ENCODE data around the gene KCNC3. TPM values are rescaled to one million over a fixed set of nuclear protein-coding genes. Genes with fewer than 3 reads are reported as not detected.

Gene KCNC3
- total RNA-seq, 2 experiments from 2014 or later: 9.1 to 9.7 TPM

- Mint-ChIP-seq H3K4me3 (peak within 1 kb of the TSS; percentile 73), H3K4me1 (peaks cover 76% of the 10 kb centered on the region), H3K9me3 (ENCODE audit: low read depth) (no peaks in the 10 kb centered on the region), H3K36me3 (ENCODE audit: low read depth) (peaks cover 17% of the 10 kb centered on the region), H3K27ac (peak within 1 kb of the TSS; percentile 96), H3K27me3 (no peaks in the 10 kb centered on the region)
- ChIA-PET POLR2A (no interaction called here), CTCF (interaction anchor here (0.7 to 2.5 kb wide), 4 partner anchors 8 to 95 kb away, joined by 3 to 11 read pairs (median 6); partner anchors contain the start of gene NR1H2)
- intact Hi-C loops (cut with DNase I, micrococcal nuclease): loop anchor here in 1 of 2 experiments (10.0 kb wide), 1 partner anchor 429 kb away; the partner anchor contains the start of gene ACP4
- DNase-seq (peak; percentile 52), ATAC-seq (no peak)
These were observed 36.5 kb upstream of the KCNC3 start, which contains the start of gene NAPSA for GRCh38 chr19:50365434-50366306. Gene NAPSA, minus strand, starts transcription at chr19:50365639. Its CDS starts 18 bp downstream, at chr19:50365621.

GRCh38 chr19:50362656-50363424 is 33.7 kb upstream of the KCNC3 start:
- CTCF ChIA-PET: interaction anchor here (0.7 to 2.5 kb wide), 7 partner anchors 8 to 317 kb away, joined by 3 to 11 read pairs (median 3); partner anchors contain the start of gene NR1H2
- H3K4me1 Mint-ChIP-seq: peaks cover 81% of the 10 kb centered on the region
- peak overlapping the region; percentile 58 for H3K4me3 Mint-ChIP-seq
- H3K27ac Mint-ChIP-seq: peak overlapping the region; percentile 99
- H3K27me3 Mint-ChIP-seq: no peaks in the 10 kb centered on the region
- DNase-seq (peak; percentile 76), ATAC-seq (peak; percentile 50)
- POLR2A ChIA-PET: interaction anchor here (0.7 to 0.8 kb wide), 2 partner anchors 13 to 134 kb away, joined by 4 to 5 read pairs; partner anchors contain the start of gene NR1H2
- peaks cover 4% of the 10 kb centered on the region for H3K9me3 Mint-ChIP-seq (ENCODE audit: low read depth)
- peaks cover 39% of the 10 kb centered on the region for H3K36me3 Mint-ChIP-seq (ENCODE audit: low read depth)
- intact Hi-C loops (cut with DNase I, micrococcal nuclease): loop anchor here (1.0 to 10.0 kb wide), 6 partner anchors 13 to 1079 kb away; partner anchors contain the start of genes ACP4 (in 1 of the 2) and NR1H2 (in 1 of the 2)

GRCh38 chr19:50362030-50362412 is 32.8 kb upstream of the KCNC3 start:
- Mint-ChIP-seq H3K4me3 (peak overlapping the region; percentile 58), H3K27me3 (no peaks in the 10 kb centered on the region)
- intact Hi-C loops (cut with DNase I, micrococcal nuclease): loop anchor here (5.0 to 10.0 kb wide), 3 partner anchors 295 to 1080 kb away; partner anchors contain the start of gene ACP4 (in 1 of the 2)

GRCh38 chr19:50361290-50362029 is 32.3 kb upstream of the KCNC3 start:
- peaks cover 39% of the 10 kb centered on the region for H3K36me3 Mint-ChIP-seq (ENCODE audit: low read depth)
- ATAC-seq: no peak

More at GRCh38 chr19:50362030-50362412, 32.8 kb upstream of the KCNC3 start:
- CTCF ChIA-PET: interaction anchor here (0.6 to 2.2 kb wide), 8 partner anchors 9 to 753 kb away, joined by 3 to 7 read pairs (median 3); no protein-coding TSS in a partner anchor
- Mint-ChIP-seq H3K27ac (peak overlapping the region; percentile 99), H3K9me3 (ENCODE audit: low read depth) (peaks cover 4% of the 10 kb centered on the region), H3K36me3 (ENCODE audit: low read depth) (peaks cover 39% of the 10 kb centered on the region), H3K4me1 (peaks cover 79% of the 10 kb centered on the region)
- DNase-seq (peak; percentile 58), ATAC-seq (no peak)
- POLR2A ChIA-PET: interaction anchor here (0.8 kb wide), 1 partner anchor 14 kb away, joined by 5 read pairs; the partner anchor contains the start of gene NR1H2

GRCh38 chr19:50359328-50359818 is 30.2 kb upstream of the KCNC3 start:
- no peak for ATAC-seq
- Mint-ChIP-seq H3K27me3 (peaks cover 3% of the 10 kb centered on the region), H3K4me3 (peak overlapping the region; percentile 82), H3K9me3 (ENCODE audit: low read depth) (peaks cover 4% of the 10 kb centered on the region), H3K4me1 (peaks cover 63% of the 10 kb centered on the region), H3K36me3 (ENCODE audit: low read depth) (peaks cover 39% of the 10 kb centered on the region), H3K27ac (peak overlapping the region; percentile 99)
- DNase-seq: no peak
- ChIA-PET CTCF (interaction anchor here (0.5 kb wide), 1 partner anchor 10 kb away, joined by 3 read pairs; no protein-coding TSS in a partner anchor), POLR2A (no interaction called here)
- intact Hi-C loops (cut with DNase I, micrococcal nuclease): loop anchor here in 1 of 2 experiments (5.0 kb wide), 2 partner anchors 423 to 443 kb away; no protein-coding TSS in a partner anchor

More at GRCh38 chr19:50361290-50362029, 32.3 kb upstream of the KCNC3 start:
- Mint-ChIP-seq H3K4me3 (peak overlapping the region; percentile 58), H3K9me3 (ENCODE audit: low read depth) (peaks cover 4% of the 10 kb centered on the region), H3K4me1 (peaks cover 81% of the 10 kb centered on the region), H3K27me3 (no peaks in the 10 kb centered on the region), H3K27ac (peak overlapping the region; percentile 99)
- peak; percentile 76 for DNase-seq
- intact Hi-C loops (cut with DNase I, micrococcal nuclease): loop anchor here (5.0 to 10.0 kb wide), 3 partner anchors 296 to 1081 kb away; partner anchors contain the start of gene ACP4 (in 1 of the 2)
- ChIA-PET CTCF (interaction anchor here (0.6 to 2.2 kb wide), 6 partner anchors 9 to 753 kb away, joined by 3 to 7 read pairs (median 3); no protein-coding TSS in a partner anchor), POLR2A (no interaction called here)

GRCh38 chr19:50358483-50359327 is 29.5 kb upstream of the KCNC3 start:
- peaks cover 3% of the 10 kb centered on the region for H3K27me3 Mint-ChIP-seq
- intact Hi-C loops (cut with DNase I, micrococcal nuclease): loop anchor here in 1 of 2 experiments (5.0 kb wide), 2 partner anchors 424 to 444 kb away; no protein-coding TSS in a partner anchor
- peaks cover 4% of the 10 kb centered on the region for H3K9me3 Mint-ChIP-seq (ENCODE audit: low read depth)
- peak; percentile 87 for DNase-seq
- H3K4me1 Mint-ChIP-seq: peaks cover 58% of the 10 kb centered on the region
- H3K4me3 Mint-ChIP-seq: peak overlapping the region; percentile 82
- CTCF ChIA-PET: interaction anchor here (0.6 to 2.1 kb wide), 7 partner anchors 12 to 197 kb away, joined by 3 to 22 read pairs (median 10); partner anchors contain the start of genes JOSD2, NR1H2 and POLD1
- peaks cover 39% of the 10 kb centered on the region for H3K36me3 Mint-ChIP-seq (ENCODE audit: low read depth)
- ATAC-seq: peak; percentile 7
- POLR2A ChIA-PET: no interaction called here
- H3K27ac Mint-ChIP-seq: peak overlapping the region; percentile 99

- POLR2A ChIA-PET: interaction anchor here (1.0 to 1.4 kb wide), 2 partner anchors 10 to 27 kb away, joined by 3 to 4 read pairs; no protein-coding TSS in a partner anchor
- H3K4me1 Mint-ChIP-seq: peaks cover 47% of the 10 kb centered on the region
- peak overlapping the region; percentile 82 for H3K4me3 Mint-ChIP-seq
These were observed 28.3 kb upstream of the KCNC3 start for GRCh38 chr19:50357178-50358100.

GRCh38 chr19:50356691-50357177 is 27.6 kb upstream of the KCNC3 start:
- intact Hi-C loops (cut with DNase I, micrococcal nuclease): loop anchor here (1.0 to 5.0 kb wide), 12 partner anchors 12 to 446 kb away; partner anchors contain the start of genes EMC10 (in 1 of the 2), GARIN5A (in 1 of the 2), JOSD2 (in 1 of the 2) and NR1H2 (in 1 of the 2)
- ChIA-PET CTCF (interaction anchor here (0.5 to 2.1 kb wide), 21 partner anchors 10 to 393 kb away, joined by 3 to 22 read pairs (median 4); partner anchors contain the start of genes JOSD2, KCNC3, NR1H2 and POLD1), POLR2A (interaction anchor here (0.6 to 1.4 kb wide), 4 partner anchors 9 to 122 kb away, joined by 3 to 4 read pairs (median 4); no protein-coding TSS in a partner anchor)
- peak overlapping the region; percentile 82 for H3K4me3 Mint-ChIP-seq
- no peak for ATAC-seq
- peak overlapping the region; percentile 99 for H3K27ac Mint-ChIP-seq
- DNase-seq: no peak
- H3K36me3 Mint-ChIP-seq (ENCODE audit: low read depth): peaks cover 33% of the 10 kb centered on the region
- peaks cover 40% of the 10 kb centered on the region for H3K4me1 Mint-ChIP-seq
- peaks cover 4% of the 10 kb centered on the region for H3K9me3 Mint-ChIP-seq (ENCODE audit: low read depth)
- peaks cover 3% of the 10 kb centered on the region for H3K27me3 Mint-ChIP-seq

More at GRCh38 chr19:50357178-50358100, 28.3 kb upstream of the KCNC3 start:
- Mint-ChIP-seq H3K27me3 (peaks cover 3% of the 10 kb centered on the region), H3K9me3 (ENCODE audit: low read depth) (peaks cover 4% of the 10 kb centered on the region), H3K27ac (peak overlapping the region; percentile 99), H3K36me3 (ENCODE audit: low read depth) (peaks cover 39% of the 10 kb centered on the region)
- CTCF ChIA-PET: interaction anchor here (0.5 to 2.1 kb wide), 29 partner anchors 9 to 392 kb away, joined by 3 to 22 read pairs (median 4); partner anchors contain the start of genes JOSD2, KCNC3, NR1H2 and POLD1
- peak; percentile 93 for DNase-seq
- ATAC-seq: peak; percentile 62
- intact Hi-C loops (cut with DNase I, micrococcal nuclease): loop anchor here (1.0 to 5.0 kb wide), 12 partner anchors 11 to 445 kb away; partner anchors contain the start of genes EMC10 (in 1 of the 2), GARIN5A (in 1 of the 2), JOSD2 (in 1 of the 2) and NR1H2 (in 1 of the 2)

Measured in activated CD4-positive, alpha-beta T cell treated with anti-CD3 and anti-CD28 coated beads for 36 hours (primary cell).